ENCODE data around the gene TYMS. TPM values are rescaled to one million over a fixed set of nuclear protein-coding genes. Genes with fewer than 3 reads are reported as not detected.

Gene TYMS
- total RNA-seq, 1 donor from 2014 or later, result 15.5 TPM

- Mint-ChIP-seq H3K27ac (ENCODE audit: unreplicated experiment) (no peak overlapping the region), H3K36me3 (ENCODE audit: unreplicated experiment) (no peaks in the 10 kb centered on the region), H3K4me1 (ENCODE audit: low read depth, unreplicated experiment) (no peaks in the 10 kb centered on the region), H3K4me3 (ENCODE audit: unreplicated experiment) (no peak overlapping the region), H3K27me3 (ENCODE audit: unreplicated experiment) (peaks cover 2% of the 10 kb centered on the region), H3K9me3 (ENCODE audit: unreplicated experiment) (no peaks in the 10 kb centered on the region)
- no peak for DNase-seq
- TF ChIP-seq CTCF (IDR thresholded peaks at IDR 0.05; ENCODE audit: partially characterized antibody, unreplicated experiment), result no peak
Measured at GRCh38 chr18:644395-645004, 13.0 kb upstream of the TYMS start.

- H3K4me1 Mint-ChIP-seq (ENCODE audit: low read depth, unreplicated experiment), result no peaks in the 10 kb centered on the region
- DNase-seq, result no peak
- no peaks in the 10 kb centered on the region for H3K9me3 Mint-ChIP-seq (ENCODE audit: unreplicated experiment)
- peaks cover 2% of the 10 kb centered on the region for H3K27me3 Mint-ChIP-seq (ENCODE audit: unreplicated experiment)
- no peak overlapping the region for H3K27ac Mint-ChIP-seq (ENCODE audit: unreplicated experiment)
- no peak overlapping the region for H3K4me3 Mint-ChIP-seq (ENCODE audit: unreplicated experiment)
- no peak for TF ChIP-seq CTCF (IDR thresholded peaks at IDR 0.05; ENCODE audit: partially characterized antibody, unreplicated experiment)
- no peaks in the 10 kb centered on the region for H3K36me3 Mint-ChIP-seq (ENCODE audit: unreplicated experiment)
Measured at GRCh38 chr18:647304-647703, 10.1 kb upstream of the TYMS start.

GRCh38 chr18:649341-649740, 8.1 kb upstream of the TYMS start:
- H3K27ac Mint-ChIP-seq (ENCODE audit: unreplicated experiment), result no peak overlapping the region
- H3K4me3 Mint-ChIP-seq (ENCODE audit: unreplicated experiment), result no peak overlapping the region
- H3K9me3 Mint-ChIP-seq (ENCODE audit: unreplicated experiment), result no peaks in the 10 kb centered on the region
- no peaks in the 10 kb centered on the region for H3K36me3 Mint-ChIP-seq (ENCODE audit: unreplicated experiment)
- no peak for TF ChIP-seq CTCF (IDR thresholded peaks at IDR 0.05; ENCODE audit: partially characterized antibody, unreplicated experiment)
- H3K4me1 Mint-ChIP-seq (ENCODE audit: low read depth, unreplicated experiment), result no peaks in the 10 kb centered on the region
- peaks cover 2% of the 10 kb centered on the region for H3K27me3 Mint-ChIP-seq (ENCODE audit: unreplicated experiment)
- no peak for DNase-seq

GRCh38 chr18:650428-650858, 7.0 kb upstream of the TYMS start:
- no peaks in the 10 kb centered on the region for H3K36me3 Mint-ChIP-seq (ENCODE audit: unreplicated experiment)
- no peak for DNase-seq
- peaks cover 2% of the 10 kb centered on the region for H3K27me3 Mint-ChIP-seq (ENCODE audit: unreplicated experiment)
- no peak for TF ChIP-seq CTCF (IDR thresholded peaks at IDR 0.05; ENCODE audit: partially characterized antibody, unreplicated experiment)
- no peaks in the 10 kb centered on the region for H3K9me3 Mint-ChIP-seq (ENCODE audit: unreplicated experiment)
- no peak overlapping the region for H3K4me3 Mint-ChIP-seq (ENCODE audit: unreplicated experiment)
- no peak overlapping the region for H3K27ac Mint-ChIP-seq (ENCODE audit: unreplicated experiment)
- no peaks in the 10 kb centered on the region for H3K4me1 Mint-ChIP-seq (ENCODE audit: low read depth, unreplicated experiment)

GRCh38 chr18:652131-652530, 5.3 kb upstream of the TYMS start:
- TF ChIP-seq CTCF (IDR thresholded peaks at IDR 0.05; ENCODE audit: partially characterized antibody, unreplicated experiment), result no peak
- no peak for DNase-seq
- no peak overlapping the region for H3K27ac Mint-ChIP-seq (ENCODE audit: unreplicated experiment)
- no peak overlapping the region for H3K4me3 Mint-ChIP-seq (ENCODE audit: unreplicated experiment)
- no peaks in the 10 kb centered on the region for H3K4me1 Mint-ChIP-seq (ENCODE audit: low read depth, unreplicated experiment)
- no peaks in the 10 kb centered on the region for H3K9me3 Mint-ChIP-seq (ENCODE audit: unreplicated experiment)
- H3K36me3 Mint-ChIP-seq (ENCODE audit: unreplicated experiment), result no peaks in the 10 kb centered on the region
- peaks cover 2% of the 10 kb centered on the region for H3K27me3 Mint-ChIP-seq (ENCODE audit: unreplicated experiment)
